ENCODE measurements around the gene EFHB. TPM values are rescaled to one million over a fixed set of nuclear protein-coding genes. Genes with fewer than 3 reads are reported as not detected.
A peak's percentile ranks its signal among the peaks of the same experiment; 100 is the strongest.

Gene EFHB
- total and polyA plus RNA-seq, 2 of the 13 experiments (the other 11 are each of a cell fraction or from before 2014, with no cell fraction given), result 0.15 to 0.42 TPM

GRCh38 chr3:19947549-19948225 is 13.7 kb upstream of the EFHB start (continued):
- peak; percentile 38; the same call in 1 of the 2 replicates for TF ChIP-seq ZNF512B (CRISPR knock-in tag; IDR thresholded peaks at IDR 0.05; ENCODE audit: borderline replicate concordance)
- no peak for TF ChIP-seq ZNF263 (CRISPR knock-in tag; IDR thresholded peaks at IDR 0.05)
- no peak for TF ChIP-seq MAFF (IDR thresholded peaks at IDR 0.05; ENCODE audit: low read depth, low read length)
- TF ChIP-seq GLI4 (CRISPR knock-in tag; IDR thresholded peaks at IDR 0.05; ENCODE audit: borderline replicate concordance), result peak; percentile 45; the same call in 1 of the 2 replicates
- no peak for TF ChIP-seq ZNF572 (CRISPR knock-in tag; IDR thresholded peaks at IDR 0.05)
- TF ChIP-seq SMYD3 (CRISPR knock-in tag; IDR thresholded peaks at IDR 0.05), result no peak
- no peak for TF ChIP-seq TOPORS (CRISPR knock-in tag; IDR thresholded peaks at IDR 0.05)
- TF ChIP-seq TP53 (CRISPR knock-in tag; conservative IDR thresholded peaks at IDR 0.05), result no peak
- no peak for TF ChIP-seq TEAD2 (CRISPR knock-in tag; IDR thresholded peaks at IDR 0.05)
- no peak for TF ChIP-seq ZNF17 (CRISPR knock-in tag; IDR thresholded peaks at IDR 0.05)
- no peak for TF ChIP-seq ZXDC (CRISPR knock-in tag; IDR thresholded peaks at IDR 0.05)
- no peak for TF ChIP-seq KLF12 (CRISPR knock-in tag; IDR thresholded peaks at IDR 0.05; ENCODE audit: borderline replicate concordance)
- TF ChIP-seq DMAP1 (CRISPR knock-in tag; IDR thresholded peaks at IDR 0.05), result 0 out of 2 replicates have a peak, but pooled peaks have one; percentile 4
- no peak for TF ChIP-seq GFI1 (CRISPR knock-in tag; IDR thresholded peaks at IDR 0.05; ENCODE audit: borderline replicate concordance)
- no peak for TF ChIP-seq NFKB2 (CRISPR knock-in tag; IDR thresholded peaks at IDR 0.05; ENCODE audit: borderline replicate concordance)
- no peak for TF ChIP-seq ZZZ3 (CRISPR knock-in tag; IDR thresholded peaks at IDR 0.05; ENCODE audit: borderline replicate concordance)
- no peak for TF ChIP-seq ZHX1 (CRISPR knock-in tag; IDR thresholded peaks at IDR 0.05; ENCODE audit: low read depth)
- no peak; the same call in 1 of the 2 replicates for TF ChIP-seq RARG (CRISPR knock-in tag; IDR thresholded peaks at IDR 0.05; ENCODE audit: low read depth)
- TF ChIP-seq NR2C2 (CRISPR knock-in tag; IDR thresholded peaks at IDR 0.05; ENCODE audit: borderline replicate concordance), result no peak; the same call in 1 of the 2 replicates
- TF ChIP-seq KLF11 (CRISPR knock-in tag; IDR thresholded peaks at IDR 0.05), result no peak
- 0 out of 2 replicates have a peak, but pooled peaks have one; percentile 66 for TF ChIP-seq SMAD9 (CRISPR knock-in tag; IDR thresholded peaks at IDR 0.05)

All from HepG2 (cell line).